ENCODE measurements around the gene KXD1. TPM values are rescaled to one million over a fixed set of nuclear protein-coding genes. Genes with fewer than 3 reads are reported as not detected.

Gene KXD1
- total RNA-seq, 2 donors from 2014 or later, result 108 to 115 TPM

DNA sequence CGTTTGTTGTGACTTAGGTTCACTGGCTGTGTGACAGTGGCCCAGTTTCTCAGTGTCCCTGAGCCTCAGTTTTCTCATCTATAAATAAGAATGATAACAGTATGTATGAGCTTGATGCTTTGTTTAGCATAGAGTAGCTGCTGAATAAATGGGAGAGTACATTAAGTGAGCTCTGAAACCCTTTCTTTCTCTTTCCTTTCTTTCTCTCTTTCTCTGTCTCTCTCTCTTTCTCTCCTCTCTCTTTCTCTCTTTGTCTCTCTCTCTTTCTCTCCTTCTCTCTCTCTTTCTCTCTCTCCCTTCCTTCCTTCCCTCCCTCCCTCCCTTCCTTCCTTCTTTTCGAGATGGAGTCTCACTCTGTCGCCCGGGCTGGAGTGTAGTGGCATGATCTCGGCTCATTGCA lies 2.0 kb downstream of the KXD1 start:
- 81 to 93% methylated on average over 5 of the region's 5 CpGs for WGBS, 2 experiments (ENCODE audit: insufficient coverage in 1 of 2, insufficient read length in 1 of 2)
- H3K27me3 Mint-ChIP-seq (ENCODE audit: insufficient read depth), result no peaks in the 10 kb centered on the region

DNA sequence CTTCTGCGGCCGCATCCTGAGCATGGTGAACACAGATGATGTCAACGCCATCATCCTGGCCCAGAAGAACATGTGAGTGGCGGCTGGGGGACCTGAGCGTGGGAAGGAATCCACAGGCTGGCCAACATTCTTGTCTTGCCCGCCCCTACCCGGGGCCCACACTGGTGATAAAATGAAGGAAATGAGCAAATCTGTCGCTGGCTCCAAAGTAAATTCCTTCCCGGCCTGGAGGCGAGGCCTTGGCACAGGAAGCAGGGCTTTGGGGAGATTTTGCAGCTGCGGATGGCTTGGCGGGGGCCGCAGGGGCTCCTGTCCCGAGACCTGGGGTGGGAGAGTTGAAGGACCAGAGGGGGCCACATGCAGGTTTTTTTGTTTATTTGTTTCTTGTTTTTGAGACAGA lies 4.4 kb downstream of the KXD1 start:
- H3K9me3 ChIP-seq (ENCODE audit: control insufficient read depth, low read length), result no peaks in the 10 kb centered on the region
- TF ChIP-seq, protein P1, sequence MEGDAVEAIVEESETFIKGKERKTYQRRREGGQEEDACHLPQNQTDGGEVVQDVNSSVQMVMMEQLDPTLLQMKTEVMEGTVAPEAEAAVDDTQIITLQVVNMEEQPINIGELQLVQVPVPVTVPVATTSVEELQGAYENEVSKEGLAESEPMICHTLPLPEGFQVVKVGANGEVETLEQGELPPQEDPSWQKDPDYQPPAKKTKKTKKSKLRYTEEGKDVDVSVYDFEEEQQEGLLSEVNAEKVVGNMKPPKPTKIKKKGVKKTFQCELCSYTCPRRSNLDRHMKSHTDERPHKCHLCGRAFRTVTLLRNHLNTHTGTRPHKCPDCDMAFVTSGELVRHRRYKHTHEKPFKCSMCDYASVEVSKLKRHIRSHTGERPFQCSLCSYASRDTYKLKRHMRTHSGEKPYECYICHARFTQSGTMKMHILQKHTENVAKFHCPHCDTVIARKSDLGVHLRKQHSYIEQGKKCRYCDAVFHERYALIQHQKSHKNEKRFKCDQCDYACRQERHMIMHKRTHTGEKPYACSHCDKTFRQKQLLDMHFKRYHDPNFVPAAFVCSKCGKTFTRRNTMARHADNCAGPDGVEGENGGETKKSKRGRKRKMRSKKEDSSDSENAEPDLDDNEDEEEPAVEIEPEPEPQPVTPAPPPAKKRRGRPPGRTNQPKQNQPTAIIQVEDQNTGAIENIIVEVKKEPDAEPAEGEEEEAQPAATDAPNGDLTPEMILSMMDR (conservative IDR thresholded peaks at IDR 0.05), result no peak
- Mint-ChIP-seq H3K36me3 (ENCODE audit: low read depth) (peaks cover 28% of the 10 kb centered on the region), H3K9me3 (no peaks in the 10 kb centered on the region), H3K27ac (no peak overlapping the region), H3K27me3 (ENCODE audit: insufficient read depth) (no peaks in the 10 kb centered on the region), H3K4me1 (peaks cover 6% of the 10 kb centered on the region), H3K4me3 (no peak overlapping the region)
- H3K4me1 ChIP-seq (ENCODE audit: control insufficient read depth, insufficient read depth, low read length), result no peaks in the 10 kb centered on the region
- H3K9ac ChIP-seq (ENCODE audit: extremely low read depth, low read length, poor library complexity, severe bottlenecking), result no peak overlapping the region
- no peaks in the 10 kb centered on the region for H3K27me3 ChIP-seq (ENCODE audit: control insufficient read depth, insufficient read depth, low read length, poor library complexity, severe bottlenecking)
- H3K4me3 ChIP-seq (ENCODE audit: low read length), result no peak overlapping the region
- 95 to 96% methylated on average over 12 to 14 of the region's 14 CpGs for WGBS, 2 experiments (ENCODE audit: insufficient coverage in 1 of 2, insufficient read length in 1 of 2)
- H3K36me3 ChIP-seq (ENCODE audit: control insufficient read depth, insufficient read depth, low read length), result peaks cover 37% of the 10 kb centered on the region
- no peak overlapping the region for H3K27ac ChIP-seq (ENCODE audit: low read depth, low read length)
- no peak for DNase-seq

More for the DNA sequence above, 2.0 kb downstream of the KXD1 start:
- H3K27ac Mint-ChIP-seq, result no peak overlapping the region
- no peak overlapping the region for H3K4me3 ChIP-seq (ENCODE audit: low read length)
- no peaks in the 10 kb centered on the region for H3K4me1 ChIP-seq (ENCODE audit: control insufficient read depth, insufficient read depth, low read length)
- H3K9ac ChIP-seq (ENCODE audit: extremely low read depth, low read length, poor library complexity, severe bottlenecking), result no peak overlapping the region
- H3K36me3 ChIP-seq (ENCODE audit: control insufficient read depth, insufficient read depth, low read length), result peaks cover 22% of the 10 kb centered on the region
- H3K4me1 Mint-ChIP-seq, result peaks cover 6% of the 10 kb centered on the region
- no peak for DNase-seq
- no peaks in the 10 kb centered on the region for H3K9me3 ChIP-seq (ENCODE audit: control insufficient read depth, low read length)
- TF ChIP-seq, protein P1 (conservative IDR thresholded peaks at IDR 0.05), result no peak
- no peaks in the 10 kb centered on the region for H3K9me3 Mint-ChIP-seq
- H3K27ac ChIP-seq (ENCODE audit: low read depth, low read length), result no peak overlapping the region
- H3K27me3 ChIP-seq (ENCODE audit: control insufficient read depth, insufficient read depth, low read length, poor library complexity, severe bottlenecking), result no peaks in the 10 kb centered on the region
- H3K36me3 Mint-ChIP-seq (ENCODE audit: low read depth), result peaks cover 18% of the 10 kb centered on the region
- H3K4me3 Mint-ChIP-seq, result no peak overlapping the region

DNA sequence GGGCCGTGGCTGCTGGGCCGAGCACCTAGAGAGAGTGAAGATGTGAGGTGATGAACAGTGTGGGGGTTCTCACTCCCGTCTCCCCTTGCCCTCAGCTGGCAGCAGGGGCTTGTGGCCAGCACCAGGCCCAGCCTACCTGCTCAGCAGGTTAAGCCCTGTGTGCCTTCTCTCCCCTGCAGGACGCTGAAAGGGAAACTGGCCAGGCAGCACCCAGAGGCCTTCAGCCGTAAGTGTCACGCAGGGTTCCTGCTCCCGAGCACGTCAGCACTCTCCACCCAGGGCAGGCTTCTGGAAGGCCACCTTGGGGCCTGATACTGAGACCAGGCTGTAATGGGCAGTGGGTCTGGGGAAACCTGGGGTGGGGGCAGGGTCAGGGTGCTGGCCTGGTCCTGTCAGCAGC lies 9.3 kb downstream of the KXD1 start:
- Mint-ChIP-seq H3K36me3 (ENCODE audit: low read depth) (peaks cover 54% of the 10 kb centered on the region), H3K9me3 (peaks cover 2% of the 10 kb centered on the region), H3K4me3 (no peak overlapping the region), H3K27ac (no peak overlapping the region), H3K27me3 (ENCODE audit: insufficient read depth) (no peaks in the 10 kb centered on the region), H3K4me1 (no peaks in the 10 kb centered on the region)
- H3K4me1 ChIP-seq (ENCODE audit: control insufficient read depth, insufficient read depth, low read length), result no peaks in the 10 kb centered on the region
- WGBS, 2 experiments (ENCODE audit: insufficient coverage in 1 of 2, insufficient read length in 1 of 2), result 83 to 96% methylated on average over 1 to 8 of the region's 8 CpGs
- H3K27me3 ChIP-seq (ENCODE audit: control insufficient read depth, insufficient read depth, low read length, poor library complexity, severe bottlenecking), result no peaks in the 10 kb centered on the region
- DNase-seq, result no peak
- H3K9me3 ChIP-seq (ENCODE audit: control insufficient read depth, low read length), result no peaks in the 10 kb centered on the region
- TF ChIP-seq, protein P1 (conservative IDR thresholded peaks at IDR 0.05), result no peak
- no peak overlapping the region for H3K4me3 ChIP-seq (ENCODE audit: low read length)
- H3K9ac ChIP-seq (ENCODE audit: extremely low read depth, low read length, poor library complexity, severe bottlenecking), result no peak overlapping the region
- no peak overlapping the region for H3K27ac ChIP-seq (ENCODE audit: low read depth, low read length)
- peaks cover 62% of the 10 kb centered on the region for H3K36me3 ChIP-seq (ENCODE audit: control insufficient read depth, insufficient read depth, low read length)

Data from endodermal cell (in vitro differentiated cells).